Measurements from ENCODE around the gene SLC22A6.

DNA sequence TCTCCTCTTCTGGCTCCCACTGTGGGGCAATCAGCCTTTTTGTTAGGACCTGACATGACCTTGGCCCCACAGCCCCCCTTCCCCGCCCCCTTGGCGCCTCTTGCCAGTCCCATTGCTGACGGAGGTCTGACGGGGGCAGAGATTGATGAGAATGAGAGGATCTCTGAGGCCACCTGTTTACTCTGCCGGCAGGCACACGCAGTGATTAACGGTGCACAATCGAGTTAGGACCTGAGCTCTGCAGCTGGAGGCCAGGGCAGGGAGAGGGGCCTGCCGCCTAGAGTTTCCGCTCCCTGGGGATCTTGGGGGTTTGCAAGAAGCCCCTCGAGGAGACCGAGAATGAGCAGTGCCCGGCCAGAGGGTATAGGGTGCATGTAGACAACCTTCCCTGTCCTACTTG lies 56.8 kb downstream of the SLC22A6 start:
- TF ChIP-seq EZH2 (IDR thresholded peaks at IDR 0.05) (no peak), POLR2AphosphoS5 (IDR thresholded peaks at IDR 0.05; ENCODE audit: borderline replicate concordance, low read depth, low read length) (no peak), FOXP2 (optimal IDR thresholded peaks at IDR 0.05; ENCODE audit: control extremely low read depth, extremely low read length, insufficient read depth) (no peak)

Measured in SK-N-MC (cell line).